Measurements from ENCODE around the gene PDE4D. TPM values are rescaled to one million over a fixed set of nuclear protein-coding genes. Genes with fewer than 3 reads are reported as not detected.

Gene PDE4D
- total and polyA plus RNA-seq, 10 of the 15 experiments (the other 5 are each of a cell fraction or from before 2014, with no cell fraction given) = 0.87 to 4.1 (median 2.2) TPM

- H3K79me2 ChIP-seq (ENCODE audit: control insufficient read depth, insufficient read depth, low read length) = no peaks in the 10 kb centered on the region
- H3K9me3 ChIP-seq (replicated peaks; ENCODE audit: control insufficient read depth, insufficient read depth, low read length) = no peaks in the 10 kb centered on the region
- intact Hi-C loops (cut with micrococcal nuclease; ENCODE audit: unreplicated experiment) (no loop called here), in situ Hi-C loops (cut with MboI) (no loop called here)
- no peaks in the 10 kb centered on the region for H3K27me3 ChIP-seq (replicated peaks in 1 of 2; ENCODE audit: control insufficient read depth in 2 of 2, insufficient read depth in 2 of 2, low read length in 1 of 2)
- no TSS peak for BruUV-seq (replicated peaks)
- H3K4me3 ChIP-seq = no peak overlapping the region
- DNase-seq (ENCODE audit: low read depth, low spot score) (no peak), FAIRE-seq (no peak), ATAC-seq (no peak)
- no peak overlapping the region for H3K27ac ChIP-seq (ENCODE audit: control insufficient read depth, insufficient read depth)
- 55% methylated on average over 9 of the region's 19 CpGs for WGBS (ENCODE audit: insufficient coverage, insufficient replicate concordance, low lambda C conversion rate, missing lambda C conversion rate)
- H4K20me1 ChIP-seq (ENCODE audit: control insufficient read depth, insufficient read depth) = no peaks in the 10 kb centered on the region
- CTCF ChIA-PET = no interaction called here
- no peaks in the 10 kb centered on the region for H3K4me1 ChIP-seq (ENCODE audit: control insufficient read depth, insufficient read depth, low read length)
- no peak overlapping the region for H2AFZ ChIP-seq (ENCODE audit: control insufficient read depth, low read depth, low read length)
- H3K4me2 ChIP-seq (ENCODE audit: control insufficient read depth, insufficient read depth) = no peak overlapping the region
- H3K9ac ChIP-seq (ENCODE audit: control insufficient read depth, insufficient read depth, low read length) = no peak overlapping the region
- TF ChIP-seq ZNF592 (IDR thresholded peaks at IDR 0.05) (no peak), TCF12 (IDR thresholded peaks at IDR 0.05; ENCODE audit: low read depth, low read length) (no peak), IRF3 (IDR thresholded peaks at IDR 0.05) (no peak)
- SMC1A ChIA-PET (ENCODE audit: uncharacterized antibody, unreplicated experiment) = no interaction called here
- no peaks in the 10 kb centered on the region for H3K36me3 ChIP-seq (ENCODE audit: control insufficient read depth in 2 of 2, insufficient read depth in 2 of 2, low read length in 1 of 2)
- RAD21 ChIA-PET (ENCODE audit: unreplicated experiment) = no interaction called here
- POLR2A ChIA-PET = no interaction called here
Measured at GRCh38 chr5:58937031-58937681, 956.4 kb downstream of the PDE4D start.

All from GM12878 (cell line).